ENCODE measurements around the gene HSF5.

HSF5 gene

GRCh38 chr17:58487589-58488427 is at the start of gene HSF5:
TSS of gene HSF5 (minus strand) at chr17:58488408. CDS start at chr17:58488274, 134 bp downstream.
- peak within 1 kb of the TSS; percentile 39; the same call in 1 of the 2 replicates for H3K4me3 ChIP-seq (ENCODE audit: low read length)
- TF ChIP-seq ZNF274 (IDR thresholded peaks at IDR 0.05; ENCODE audit: low read depth, low read length): no peak

GRCh38 chr17:58537266-58537665 is 49.1 kb upstream of the HSF5 start:
- H3K4me3 ChIP-seq (ENCODE audit: low read length): no peak overlapping the region
- no peak for TF ChIP-seq ZNF274 (IDR thresholded peaks at IDR 0.05; ENCODE audit: low read depth, low read length)

- TF ChIP-seq ZNF274 (IDR thresholded peaks at IDR 0.05; ENCODE audit: low read depth, low read length): no peak
- no peak overlapping the region for H3K4me3 ChIP-seq (ENCODE audit: low read length)
Measured at GRCh38 chr17:58536542-58536941, 48.3 kb upstream of the HSF5 start.

GRCh38 chr17:58535431-58535830 is 47.2 kb upstream of the HSF5 start:
- H3K4me3 ChIP-seq (ENCODE audit: low read length): no peak overlapping the region
- TF ChIP-seq ZNF274 (IDR thresholded peaks at IDR 0.05; ENCODE audit: low read depth, low read length): no peak

- no peak overlapping the region for H3K4me3 ChIP-seq (ENCODE audit: low read length)
- TF ChIP-seq ZNF274 (IDR thresholded peaks at IDR 0.05; ENCODE audit: low read depth, low read length): no peak
Measured at GRCh38 chr17:58534901-58535421, 46.8 kb upstream of the HSF5 start.

- H3K4me3 ChIP-seq (ENCODE audit: low read length): no peak overlapping the region
Measured at GRCh38 chr17:58534331-58534730, 46.1 kb upstream of the HSF5 start.

GRCh38 chr17:58533616-58534188 is 45.5 kb upstream of the HSF5 start:
- H3K4me3 ChIP-seq (ENCODE audit: low read length): no peak overlapping the region
- TF ChIP-seq ZNF274 (IDR thresholded peaks at IDR 0.05; ENCODE audit: low read depth, low read length): no peak

More at GRCh38 chr17:58534331-58534730, 46.1 kb upstream of the HSF5 start:
- TF ChIP-seq ZNF274 (IDR thresholded peaks at IDR 0.05; ENCODE audit: low read depth, low read length): no peak

GRCh38 chr17:58532555-58532951 is 44.3 kb upstream of the HSF5 start:
- no peak for TF ChIP-seq ZNF274 (IDR thresholded peaks at IDR 0.05; ENCODE audit: low read depth, low read length)
- no peak overlapping the region for H3K4me3 ChIP-seq (ENCODE audit: low read length)

- peak overlapping the region; percentile 7; the same call in 1 of the 2 replicates for H3K4me3 ChIP-seq (ENCODE audit: low read length)
Measured at GRCh38 chr17:58531661-58532554, 43.7 kb upstream of the HSF5 start.

GRCh38 chr17:58531122-58531521 is 42.9 kb upstream of the HSF5 start:
- no peak overlapping the region for H3K4me3 ChIP-seq (ENCODE audit: low read length)

More at GRCh38 chr17:58531661-58532554, 43.7 kb upstream of the HSF5 start:
- TF ChIP-seq ZNF274 (IDR thresholded peaks at IDR 0.05; ENCODE audit: low read depth, low read length): no peak

GRCh38 chr17:58530655-58531054 is 42.4 kb upstream of the HSF5 start:
- no peak overlapping the region for H3K4me3 ChIP-seq (ENCODE audit: low read length)

More at GRCh38 chr17:58531122-58531521, 42.9 kb upstream of the HSF5 start:
- TF ChIP-seq ZNF274 (IDR thresholded peaks at IDR 0.05; ENCODE audit: low read depth, low read length): no peak

GRCh38 chr17:58529275-58529674 is 41.1 kb upstream of the HSF5 start:
- H3K4me3 ChIP-seq (ENCODE audit: low read length): no peak overlapping the region
- no peak for TF ChIP-seq ZNF274 (IDR thresholded peaks at IDR 0.05; ENCODE audit: low read depth, low read length)

More at GRCh38 chr17:58530655-58531054, 42.4 kb upstream of the HSF5 start:
- no peak for TF ChIP-seq ZNF274 (IDR thresholded peaks at IDR 0.05; ENCODE audit: low read depth, low read length)

GRCh38 chr17:58528443-58528842 is 40.2 kb upstream of the HSF5 start:
- TF ChIP-seq ZNF274 (IDR thresholded peaks at IDR 0.05; ENCODE audit: low read depth, low read length): no peak
- H3K4me3 ChIP-seq (ENCODE audit: low read length): no peak overlapping the region

GRCh38 chr17:58527949-58528348 is 39.7 kb upstream of the HSF5 start:
- no peak overlapping the region for H3K4me3 ChIP-seq (ENCODE audit: low read length)
- TF ChIP-seq ZNF274 (IDR thresholded peaks at IDR 0.05; ENCODE audit: low read depth, low read length): no peak
